OCI-LY3 (cell line): ENCODE data around the gene KRTAP25-1.

Experiments used
- H2AFZ ChIP-seq: fragments of 200-600, 300-600 bp; shearing (Covaris generic); 2 replicates; pipeline ENCODE4 v1.6.0; 2014; ENCODE audit warnings: antibody characterized with exemption, low read depth, low read length
- H3K27ac ChIP-seq: fragments of 200-600, 300-600 bp; sonication (generic); 2 replicates; pipeline ENCODE4 v1.5.1; 2014; ENCODE audit warnings: mild to moderate bottlenecking, low read length, moderate library complexity, mixed read lengths
- H3K27me3 ChIP-seq: fragments of 200-600, 300-600 bp; sonication (generic); 2 replicates; pipeline ENCODE4 v1.6.1; 2014; ENCODE audit warnings: low read depth, low read length, mixed read lengths
- H3K36me3 ChIP-seq: fragments of 200-600, 300-600 bp; sonication (generic); replicated peaks from 2 replicates; pipeline ENCODE3; 2014; ENCODE audit warnings: low read depth, low read length, mixed read lengths
- H3K4me1 ChIP-seq: fragments of 300-600, 200-600 bp; sonication (generic); 2 replicates; pipeline ENCODE4 v1.6.1; 2014; ENCODE audit warnings: low read length, mixed read lengths
- H3K4me2 ChIP-seq: fragments of 200-600, 300-600 bp; sonication (generic); 2 replicates; pipeline ENCODE4 v1.6.1; 2014; ENCODE audit warnings: low read length, mixed read lengths
- H3K4me3 ChIP-seq: fragments of 300-600, 200-600 bp; sonication (generic); 2 replicates; pipeline ENCODE4 v1.5.1; 2014; ENCODE audit warnings: antibody characterized with exemption, mild to moderate bottlenecking, low read length, moderate library complexity
- H3K79me2 ChIP-seq: fragments of 300-600, 200-600 bp; shearing (Covaris generic); 2 replicates; pipeline ENCODE4 v1.6.1; 2014; ENCODE audit warnings: mild to moderate bottlenecking, low read length, mixed read lengths
- H3K9ac ChIP-seq: fragments of 300-600, 200-600 bp; shearing (Covaris generic); 2 replicates; pipeline ENCODE4 v1.6.0; 2014; ENCODE audit warnings: mild to moderate bottlenecking, low read length, moderate library complexity
- H3K9me3 ChIP-seq: fragments of 200-600, 300-600 bp; shearing (Covaris generic); 2 replicates; pipeline ENCODE4 v1.6.1; 2014; ENCODE audit warnings: low read length, mixed read lengths; ENCODE audit not compliant: insufficient read depth
- H4K20me1 ChIP-seq: fragments of 200-600, 300-600 bp; sonication (generic); 2 replicates; pipeline ENCODE4 v1.6.1; 2016; ENCODE audit warnings: low read length, mixed read lengths; ENCODE audit not compliant: insufficient read depth
- CTCF ChIP-seq: fragments of 200-600, 300-600 bp; sonication (generic); IDR thresholded peaks from 2 replicates; pipeline ENCODE4 v1.5.1; 2014; ENCODE audit warnings: antibody characterized with exemption, low read length, low read depth
- EZH2phosphoT487 ChIP-seq: fragments of 200-600 bp; shearing (Covaris generic); IDR thresholded peaks from 2 replicates; pipeline ENCODE4 v1.6.1; 2018; ENCODE audit warnings: antibody characterized with exemption, mixed run types, low read depth

The KRTAP25-1 gene

GRCh38 chr21:30269803-30270530 is 19.3 kb downstream of the KRTAP25-1 start:
- Histone ChIP-seq H3K79me2 (no peaks in the 10 kb centered on the region), H3K27ac (no peak overlapping the region), H3K36me3 (no peaks in the 10 kb centered on the region), H4K20me1 (no peaks in the 10 kb centered on the region), H2AFZ (no peak overlapping the region), H3K9me3 (no peaks in the 10 kb centered on the region), H3K9ac (no peak overlapping the region), H3K4me1 (no peaks in the 10 kb centered on the region), H3K4me2 (no peak overlapping the region), H3K4me3 (no peak overlapping the region), H3K27me3 (no peaks in the 10 kb centered on the region)
- no peak for TF ChIP-seq EZH2phosphoT487
- no peak for TF ChIP-seq CTCF

- H3K4me1 ChIP-seq = no peaks in the 10 kb centered on the region
- H3K9me3 ChIP-seq = no peaks in the 10 kb centered on the region
- H3K79me2 ChIP-seq = no peaks in the 10 kb centered on the region
- no peak overlapping the region for H2AFZ ChIP-seq
- H4K20me1 ChIP-seq = no peaks in the 10 kb centered on the region
- no peak overlapping the region for H3K4me3 ChIP-seq
- no peaks in the 10 kb centered on the region for H3K27me3 ChIP-seq
- H3K36me3 ChIP-seq = no peaks in the 10 kb centered on the region
- TF ChIP-seq CTCF (peak; percentile 56), EZH2phosphoT487 (no peak)
- no peak overlapping the region for H3K27ac ChIP-seq
- H3K4me2 ChIP-seq = 0 out of 2 replicates have a peak overlapping the region, but pooled peaks have one; percentile 18
- H3K9ac ChIP-seq = no peak overlapping the region
These were observed 20.6 kb downstream of the KRTAP25-1 start for GRCh38 chr21:30268608-30269197.

GRCh38 chr21:30257773-30258172 is 31.5 kb downstream of the KRTAP25-1 start:
- no peak overlapping the region for H3K9ac ChIP-seq
- no peak overlapping the region for H3K4me3 ChIP-seq
- H3K4me2 ChIP-seq = no peak overlapping the region
- H4K20me1 ChIP-seq = no peaks in the 10 kb centered on the region
- H3K27ac ChIP-seq = no peak overlapping the region
- H2AFZ ChIP-seq = no peak overlapping the region
- H3K36me3 ChIP-seq = no peaks in the 10 kb centered on the region
- TF ChIP-seq CTCF (peak; percentile 36), EZH2phosphoT487 (no peak)
- no peaks in the 10 kb centered on the region for H3K27me3 ChIP-seq
- H3K9me3 ChIP-seq = no peaks in the 10 kb centered on the region
- no peaks in the 10 kb centered on the region for H3K79me2 ChIP-seq
- no peaks in the 10 kb centered on the region for H3K4me1 ChIP-seq

GRCh38 chr21:30256100-30256499 is 33.2 kb downstream of the KRTAP25-1 start:
- TF ChIP-seq CTCF (no peak), EZH2phosphoT487 (no peak)
- Histone ChIP-seq H2AFZ (no peak overlapping the region), H3K4me3 (no peak overlapping the region), H3K36me3 (no peaks in the 10 kb centered on the region), H3K79me2 (no peaks in the 10 kb centered on the region), H3K27ac (no peak overlapping the region), H4K20me1 (no peaks in the 10 kb centered on the region), H3K9ac (no peak overlapping the region), H3K4me2 (no peak overlapping the region), H3K27me3 (no peaks in the 10 kb centered on the region), H3K9me3 (no peaks in the 10 kb centered on the region), H3K4me1 (no peaks in the 10 kb centered on the region)
